B cell (primary cell): ENCODE results near the gene GRIPAP1. TPM values are rescaled to one million over a fixed set of nuclear protein-coding genes. Genes with fewer than 3 reads are reported as not detected.

Source experiments
- ATAC-seq: fragments of 200-7000 bp; cut with Tn5 transposase; one replicate; pipeline ENCODE4 v1.10.0; 2021; ENCODE audit warnings: low read depth, mild to moderate bottlenecking, moderate number of reproducible peaks, moderate library complexity
- CTCF ChIA-PET: fragments of 350-600 bp; sonication (Branson Sonifier 250); formaldehyde crosslinking; loops from one replicate; lab custom pipeline; 2021; ENCODE audit warnings: antibody characterized with exemption, inconsistent platforms; lab: Charles Lee
- POLR2A ChIA-PET: fragments of 350-600 bp; sonication (Branson Sonifier 250); formaldehyde crosslinking; loops from one replicate; lab custom pipeline; 2021; ENCODE audit warnings: antibody characterized with exemption; lab: Charles Lee
- DNase-seq: peaks from one replicate; pipeline ENCODE4 v3.0.0; 2013
- H2AFZ ChIP-seq: 2 replicates; pipeline ENCODE4 v1.6.1; 2012; ENCODE audit warnings: mild to moderate bottlenecking, low read depth, low read length; ENCODE audit not compliant: insufficient read depth, poor library complexity, severe bottlenecking
- H3K27ac ChIP-seq, 2 donors: 1 replicate in 1 of 2; 2 replicates in 1 of 2; pipeline ENCODE4 v1.5.1; 2012 to 2013; ENCODE audit warnings: low read length in 2 of 2, mild to moderate bottlenecking in 2 of 2, moderate library complexity in 1 of 2
- H3K27me3 ChIP-seq, 4 experiments: fragments of 200-600 bp in 1 of 4; sonication (generic) in 1 of 4; replicated peaks in 1 of 4; 1 replicate in 2 of 4; 2 replicates in 2 of 4; pipeline versions ENCODE4 v1.6.1 to v1.7.0; 2013 to 2016; ENCODE audit warnings: low read length in 3 of 4, mild to moderate bottlenecking in 2 of 4, mixed read lengths in 1 of 4, moderate library complexity in 1 of 4; ENCODE audit not compliant: insufficient read depth in 4 of 4, control insufficient read depth in 3 of 4; ENCODE audit errors: control extremely low read depth in 1 of 4
- H3K36me3 ChIP-seq, 2 experiments: replicated peaks in 1 of 2; 1 replicate in 1 of 2; 2 replicates in 1 of 2; pipeline versions ENCODE4 v1.6.1 to v1.7.1; 2013; ENCODE audit warnings: low read length in 1 of 2; ENCODE audit not compliant: insufficient read depth in 2 of 2, control insufficient read depth in 1 of 2; ENCODE audit errors: control extremely low read depth in 1 of 2, extremely low read depth in 1 of 2
- H3K4me1 ChIP-seq, 2 donors: fragments of 200-600 bp in 1 of 2; sonication (generic) in 1 of 2; 1 replicate in 1 of 2; 2 replicates in 1 of 2; pipeline versions ENCODE4 v1.5.1 to v1.6.1; 2013 to 2017; ENCODE audit warnings: low read length in 2 of 2; ENCODE audit not compliant: control insufficient read depth in 2 of 2, insufficient read depth in 2 of 2
- H3K4me2 ChIP-seq: replicated peaks from 2 replicates; pipeline ENCODE3; 2012; ENCODE audit warnings: mild to moderate bottlenecking, low read depth, low read length; ENCODE audit not compliant: poor library complexity, severe bottlenecking
- H3K4me3 ChIP-seq, 5 experiments: fragments of 200-600 bp in 1 of 5; sonication (generic) in 1 of 5; 1 replicate in 3 of 5; 2 replicates in 2 of 5; pipeline versions ENCODE4 v1.5.1 to v1.7.0; 2011 to 2016; ENCODE audit warnings: low read length in 4 of 5, mild to moderate bottlenecking in 4 of 5, low read depth in 2 of 5, control low read depth in 1 of 5, moderate library complexity in 1 of 5; ENCODE audit not compliant: insufficient read depth in 1 of 5; ENCODE audit errors: control extremely low read depth in 1 of 5, extremely low read depth in 1 of 5
- H3K79me2 ChIP-seq: fragments of 200-600 bp; sonication (generic); one replicate; pipeline ENCODE4 v1.6.0; 2016; ENCODE audit warnings: low read length; ENCODE audit not compliant: control insufficient read depth, insufficient read depth
- H3K9ac ChIP-seq: fragments of 200-600 bp; sonication (generic); 2 replicates; pipeline ENCODE4 v1.6.1; 2017; ENCODE audit warnings: mild to moderate bottlenecking, low read length, moderate library complexity
- H3K9me3 ChIP-seq, 3 donors: one replicate each; pipeline versions ENCODE4 v1.6.1 to v1.7.1; 2013; ENCODE audit warnings: low read length in 2 of 3; ENCODE audit not compliant: control insufficient read depth in 2 of 3, insufficient read depth in 1 of 3; ENCODE audit errors: control extremely low read depth in 1 of 3
- H4K20me1 ChIP-seq: 2 replicates; pipeline ENCODE4 v1.6.0; 2012; ENCODE audit warnings: mild to moderate bottlenecking, low read length; ENCODE audit not compliant: insufficient read depth, control insufficient read depth, poor library complexity, severe bottlenecking
- H3K27ac Mint-ChIP-seq: one replicate; pipeline ENCODE4 v1.8.0; 2021; ENCODE audit warnings: mixed read lengths
- H3K27me3 Mint-ChIP-seq: one replicate; pipeline ENCODE4 v1.8.0; 2021; ENCODE audit warnings: mixed read lengths
- H3K4me1 Mint-ChIP-seq: one replicate; pipeline ENCODE4 v1.8.0; 2021; ENCODE audit warnings: mixed read lengths
- H3K4me3 Mint-ChIP-seq: one replicate; pipeline ENCODE4 v1.8.0; 2021; ENCODE audit warnings: mixed read lengths
- H3K9me3 Mint-ChIP-seq: one replicate; pipeline ENCODE4 v1.8.0; 2022; ENCODE audit warnings: mixed read lengths; ENCODE audit not compliant: insufficient read depth
- CTCF ChIP-seq: fragments of 200-600 bp; IDR thresholded peaks from one replicate; pipeline ENCODE4 v1.8.0; 2022; ENCODE audit warnings: antibody characterized with exemption, mild to moderate bottlenecking
- EZH2 ChIP-seq: IDR thresholded peaks from 2 replicates; pipeline ENCODE4 v1.6.1; 2012; ENCODE audit warnings: borderline replicate concordance, low read depth, mild to moderate bottlenecking, moderate library complexity, low read length; ENCODE audit not compliant: insufficient read depth, poor library complexity, severe bottlenecking
- WGBS: methylation state at CpG from one replicate; pipeline ENCODE4 v1.1.5; 2013; ENCODE audit warnings: missing lambda C conversion rate; ENCODE audit not compliant: insufficient coverage; 5-methylcytosine and 5-hydroxymethylcytosine counted together
- intact Hi-C: fragments of 100-400 bp; cut with micrococcal nuclease; formaldehyde crosslinking; loops from one replicate; pipeline ENCODE4 v1.10.0; 2022
- polyA plus RNA-seq: library from polyadenylated mRNA; depleted of rRNA; stranded (reverse); fragments of >200 nt; gene quantifications from 2 replicates; pipeline ENCODE4 v1.2.3, GENCODE V29; 2012
- total RNA-seq, 2 donors: library from RNA; stranded (reverse); fragments of 120-200 nt in 1 of 2; gene quantifications; 1 replicate in 1 of 2; 2 replicates in 1 of 2; pipeline versions ENCODE4 v1.2.3 to v1.2.4, GENCODE V29; 2013 to 2022

GRIPAP1 gene
- total and polyA plus RNA-seq, 2 donors (not counting 1 experiment from before 2014, with no cell fraction given) = 70.7 to 143 TPM

GRCh38 chrX:48998391-48998790 is 3.7 kb downstream of the GRIPAP1 start:
- ChIA-PET CTCF (no interaction called here), POLR2A (no interaction called here)
- intact Hi-C loops = no loop called here
- no peak overlapping the region for H3K4me3 Mint-ChIP-seq
- WGBS = no CpG with 5 or more reads among the region's 4 CpGs
- H3K27me3 ChIP-seq = no peaks in the 10 kb centered on the region
- H3K9me3 ChIP-seq = no peaks in the 10 kb centered on the region
- DNase-seq (no peak), ATAC-seq (no peak)
- no peak overlapping the region for H3K27ac ChIP-seq
- H3K9me3 Mint-ChIP-seq = no peaks in the 10 kb centered on the region
- H3K9ac ChIP-seq = no peak overlapping the region
- no peak overlapping the region for H3K4me3 ChIP-seq
- peaks cover 28% of the 10 kb centered on the region for H3K4me1 Mint-ChIP-seq
- peaks cover 8 to 14% of the 10 kb centered on the region in 2 donors for H3K4me1 ChIP-seq
- H3K36me3 ChIP-seq = peaks cover 0 to 27% of the 10 kb centered on the region in 2 experiments
- no peak overlapping the region for H3K27ac Mint-ChIP-seq
- no peak overlapping the region for H3K4me2 ChIP-seq
- H3K79me2 ChIP-seq = peaks cover 30% of the 10 kb centered on the region
- TF ChIP-seq CTCF = no peak
- TF ChIP-seq EZH2 = no peak
- no peak overlapping the region for H2AFZ ChIP-seq
- H3K27me3 Mint-ChIP-seq = no peaks in the 10 kb centered on the region
- H4K20me1 ChIP-seq = peaks cover 4% of the 10 kb centered on the region

- H3K36me3 ChIP-seq = peaks cover 0 to 27% of the 10 kb centered on the region in 2 experiments
- H3K27ac Mint-ChIP-seq = no peak overlapping the region
- ChIA-PET POLR2A (no interaction called here), CTCF (no interaction called here)
- ATAC-seq (no peak), DNase-seq (no peak)
- peaks cover 4% of the 10 kb centered on the region for H4K20me1 ChIP-seq
- no peak overlapping the region for H3K4me3 ChIP-seq
- no peak overlapping the region for H2AFZ ChIP-seq
- H3K27me3 ChIP-seq = no peaks in the 10 kb centered on the region
- H3K27me3 Mint-ChIP-seq = no peaks in the 10 kb centered on the region
- no peak overlapping the region for H3K27ac ChIP-seq
- no peak overlapping the region for H3K9ac ChIP-seq
- TF ChIP-seq CTCF (no peak), EZH2 (no peak)
- H3K79me2 ChIP-seq = peaks cover 32% of the 10 kb centered on the region
- H3K4me1 ChIP-seq = peaks cover 8 to 12% of the 10 kb centered on the region in 2 donors
- intact Hi-C loops = no loop called here
- H3K4me2 ChIP-seq = no peak overlapping the region
- H3K4me1 Mint-ChIP-seq = peaks cover 28% of the 10 kb centered on the region
- no peaks in the 10 kb centered on the region for H3K9me3 ChIP-seq
- H3K4me3 Mint-ChIP-seq = no peak overlapping the region
- no CpG with 5 or more reads among the region's 1 CpG for WGBS
- no peaks in the 10 kb centered on the region for H3K9me3 Mint-ChIP-seq
These were observed 4.2 kb downstream of the GRIPAP1 start for GRCh38 chrX:48997865-48998264.
